K562 (cell line): Measurements from ENCODE around the gene MGST2. TPM values are rescaled to one million over a fixed set of nuclear protein-coding genes. Genes with fewer than 3 reads are reported as not detected.

ENCODE experiments used
- ATAC-seq: fragments of 200-7000 bp; cut with Tn5 transposase; 3 replicates; pipeline ENCODE4 v1.9.1; 2020; ENCODE audit warnings: moderate library complexity
- BruUV-seq: library from RNA; stranded (reverse); fragments of 400-500 nt; replicated peaks from 2 replicates; lab custom pipeline; 2021; lab: Mats Ljungman, UMichigan
- CTCF ChIA-PET: fragments of 300-600 bp; formaldehyde crosslinking; extraction: SDS; loops from one replicate; lab custom pipeline; 2021; ENCODE audit warnings: low intra/inter-chr PET ratio; lab: Yijun Ruan, JAX
- POLR2A ChIA-PET: fragments of 300-600, 350-650 bp; sonication (Branson Sonifier 250); formaldehyde crosslinking; extraction: SDS; loops from one replicate; lab custom pipeline; 2021; ENCODE audit warnings: antibody characterized with exemption, inconsistent platforms; lab: Yijun Ruan, JAX
- DNase-seq, 4 experiments: peaks; one replicate each; pipeline versions ENCODE4 v3.0.0 to v3.0.0-alpha.2; 2011 to 2018; ENCODE audit warnings: low spot score in 3 of 4, mixed read lengths in 3 of 4; ENCODE audit errors: extremely low read depth in 1 of 4
- FAIRE-seq: peaks from 2 replicates; lab custom pipeline; 2011; peaks lifted over from hg19 to GRCh38; lab: Jason Lieb, UNC
- H2AFZ ChIP-seq: 2 replicates; pipeline ENCODE4 v1.6.0; 2011; ENCODE audit warnings: low read depth, low read length, control low read depth, inconsistent platforms
- H3K27ac ChIP-seq: fragments of 200-600 bp; 3 replicates; pipeline ENCODE4 v1.8.0; 2011; ENCODE audit warnings: low read depth, mild to moderate bottlenecking, control low read depth, inconsistent platforms, low read length, moderate library complexity, mixed read lengths; ENCODE audit errors: extremely low read depth
- H3K27me3 ChIP-seq, 2 experiments: fragments of 300-600 bp in 1 of 2; 2 replicates in 1 of 2; 3 replicates in 1 of 2; pipeline versions ENCODE4 v1.6.0 to v1.8.0; 2011; ENCODE audit warnings: inconsistent platforms in 2 of 2, low read length in 2 of 2, mild to moderate bottlenecking in 1 of 2, mixed read lengths in 1 of 2, moderate library complexity in 1 of 2; ENCODE audit not compliant: control insufficient read depth in 2 of 2, insufficient read depth in 2 of 2
- H3K36me3 ChIP-seq: fragments of 300-600 bp; 3 replicates; pipeline ENCODE4 v1.8.0; 2011; ENCODE audit warnings: mild to moderate bottlenecking, low read length, inconsistent platforms; ENCODE audit not compliant: control insufficient read depth, insufficient read depth
- H3K4me1 ChIP-seq, 2 experiments: fragments of 200-600 bp in 1 of 2; replicated peaks in 1 of 2; 2 replicates in 1 of 2; 3 replicates in 1 of 2; pipeline versions ENCODE4 v1.5.1 to v1.8.0; 2011; ENCODE audit warnings: inconsistent platforms in 2 of 2, low read length in 2 of 2, mild to moderate bottlenecking in 1 of 2, mixed read lengths in 1 of 2, moderate library complexity in 1 of 2; ENCODE audit not compliant: control insufficient read depth in 2 of 2, insufficient read depth in 2 of 2
- H3K4me2 ChIP-seq: 2 replicates; pipeline ENCODE4 v1.6.1; 2011; ENCODE audit warnings: low read length, control low read depth, inconsistent platforms, mixed read lengths; ENCODE audit not compliant: insufficient read depth
- H3K4me3 ChIP-seq: fragments of 200-600 bp; sonication (generic), shearing (Covaris generic); 2 replicates; pipeline ENCODE4 v1.5.1; 2016; ENCODE audit warnings: control low read depth, inconsistent platforms
- H3K79me2 ChIP-seq: fragments of 200-600 bp; 3 replicates; pipeline ENCODE4 v1.8.0; 2011; ENCODE audit warnings: low read length, inconsistent platforms; ENCODE audit not compliant: control insufficient read depth, insufficient read depth
- H3K9ac ChIP-seq, 2 experiments: 2 replicates each; pipeline versions ENCODE4 v1.6.0 to v1.6.1; 2011; ENCODE audit warnings: low read depth in 2 of 2, low read length in 2 of 2, control low read depth in 1 of 2, inconsistent platforms in 1 of 2, mild to moderate bottlenecking in 1 of 2, mixed read lengths in 1 of 2; ENCODE audit not compliant: insufficient read depth in 1 of 2
- H3K9me1 ChIP-seq: one replicate; pipeline ENCODE4 v1.6.0; 2011; ENCODE audit warnings: inconsistent platforms, mild to moderate bottlenecking, low read length, moderate library complexity; ENCODE audit not compliant: control insufficient read depth, insufficient read depth
- H3K9me3 ChIP-seq: replicated peaks from 2 replicates; pipeline ENCODE4 v1.5.1; 2011; ENCODE audit warnings: low read depth, low read length, inconsistent platforms; ENCODE audit not compliant: control insufficient read depth, insufficient read depth
- H4K20me1 ChIP-seq: replicated peaks from 2 replicates; pipeline ENCODE4 v1.6.1; 2011; ENCODE audit warnings: low read length, inconsistent platforms, mixed read lengths; ENCODE audit not compliant: control insufficient read depth, insufficient read depth
- CBX3 ChIP-seq, 2 experiments: IDR thresholded peaks; 1 replicate in 1 of 2; 2 replicates in 1 of 2; pipeline ENCODE4 v1.6.1; 2012; ENCODE audit warnings: inconsistent platforms in 2 of 2, low read length in 2 of 2, borderline replicate concordance in 1 of 2, control low read depth in 1 of 2
- DACH1 ChIP-seq: fragments of 450-650 bp; IDR thresholded peaks from 2 replicates; pipeline ENCODE4 v1.6.1; 2018; ENCODE audit not compliant: partially characterized antibody
- FOS ChIP-seq: IDR thresholded peaks from 3 replicates; pipeline ENCODE4 v1.6.1; 2011; ENCODE audit not compliant: insufficient read length; ENCODE audit errors: extremely low read depth
- HNRNPK ChIP-seq: fragments of 200-400 bp; formaldehyde crosslinking; IDR thresholded peaks from one replicate; pipeline ENCODE4 v1.6.1; 2018; ENCODE audit warnings: mild to moderate bottlenecking, low read depth, low read length; ENCODE audit not compliant: poor library complexity, severe bottlenecking
- JUN ChIP-seq, 2 experiments: sonication (generic) in 1 of 2; formaldehyde crosslinking in 1 of 2; IDR thresholded peaks; 2 replicates each; pipeline versions ENCODE4 v1.6.1 to v1.8.0; 2012 to 2022; ENCODE audit warnings: borderline replicate concordance in 2 of 2, mild to moderate bottlenecking in 2 of 2, improper control_type of control experiment in 1 of 2, low read depth in 1 of 2, low read length in 1 of 2, missing genetic modification reagents in 1 of 2
- KDM1A ChIP-seq, 2 experiments: fragments of 450-650 bp; IDR thresholded peaks; 2 replicates each; pipeline ENCODE4 v1.6.1; 2016; ENCODE audit warnings: mild to moderate bottlenecking in 2 of 2
- KDM2B ChIP-seq: fragments of 250-450 bp; sonication (Bioruptor Pico); IDR thresholded peaks from 2 replicates; pipeline ENCODE4 v1.8.0; 2021; ENCODE audit warnings: mild to moderate bottlenecking, moderate library complexity
- LARP7 ChIP-seq: fragments of 450-650 bp; IDR thresholded peaks from 2 replicates; pipeline ENCODE4 v1.6.1; 2016
- RFX5 ChIP-seq: IDR thresholded peaks from 2 replicates; pipeline ENCODE4 v1.6.1; 2011; ENCODE audit warnings: low read depth, mild to moderate bottlenecking, improper control_type of control experiment, low read length
- SREBF2 ChIP-seq: sonication (generic); formaldehyde crosslinking; IDR thresholded peaks from 2 replicates; pipeline ENCODE4 v1.4.0; 2020; ENCODE audit warnings: mild to moderate bottlenecking, missing genetic modification reagents
- SUPT5H ChIP-seq: fragments of 450-650 bp; IDR thresholded peaks from 2 replicates; pipeline ENCODE4 v1.6.1; 2016
- ZKSCAN3 ChIP-seq: fragments of 250-450 bp; sonication (Bioruptor Pico); IDR thresholded peaks from 2 replicates; pipeline ENCODE4 v1.4.0; 2020
- ZNF217 ChIP-seq: sonication (generic); formaldehyde crosslinking; IDR thresholded peaks from 2 replicates; pipeline ENCODE4 v1.8.0; 2022; ENCODE audit warnings: mild to moderate bottlenecking, missing genetic modification reagents
- ZNF274 ChIP-seq: IDR thresholded peaks from 2 replicates; pipeline ENCODE4 v1.6.1; 2011; ENCODE audit warnings: low read depth, mild to moderate bottlenecking, low read length, moderate library complexity, borderline replicate concordance
- ZNF551 ChIP-seq: fragments of 250-450 bp; sonication (Bioruptor Pico); IDR thresholded peaks from 2 replicates; pipeline ENCODE4 v1.5.0; 2021; ENCODE audit warnings: mild to moderate bottlenecking, moderate library complexity
- WGBS: fragments of 100-300 bp; shearing (Covaris generic); methylation state at CpG from one replicate; pipeline ENCODE4 v1.1.6; 2016; ENCODE audit warnings: low coverage, mixed read lengths; ENCODE audit not compliant: insufficient coverage; ENCODE audit errors: missing lambda C conversion rate; 5-methylcytosine and 5-hydroxymethylcytosine counted together
- in situ Hi-C: fragments of 300-500 bp; cut with MboI; formaldehyde crosslinking; loops from 4 replicates; pipeline ENCODE4 v1.15.0; 2018; ENCODE audit warnings: inconsistent platforms, mixed read lengths
- intact Hi-C: fragments of 100-400 bp; cut with micrococcal nuclease; formaldehyde crosslinking; loops from 2 replicates; pipeline ENCODE4 v1.14.2; 2022
- polyA plus RNA-seq, 8 experiments: library from polyadenylated mRNA; depleted of rRNA in 4 of 8; stranded (reverse) in 5 of 8; unstranded in 3 of 8; fragments of >200 nt; fragmentation: Nextera tagmentation in 2 of 8; fragmentation: Illumina TruSeq in 1 of 8; extraction: Ambion mirVana in 2 of 8; extraction: Trizol in 1 of 8; gene quantifications; 2 replicates each; pipeline versions ENCODE4 v1.2.1 to v1.2.3, GENCODE V29; 2011 to 2014; ENCODE audit warnings: inconsistent platforms in 1 of 8, missing spikeins in 1 of 8
- total RNA-seq, 7 experiments: library from RNA; depleted of rRNA in 6 of 7; stranded (reverse); fragments of >200 nt in 6 of 7; fragmentation: Illumina TruSeq in 2 of 7; extraction: Trizol in 2 of 7; gene quantifications; 2 replicates each; pipeline versions ENCODE4 v1.2.1 to v1.2.3, GENCODE V29; 2011 to 2021; ENCODE audit warnings: low replicate concordance in 1 of 7
- TF ChIP-seq, protein P1 (sequence below): fragments of 450-650 bp; formaldehyde crosslinking; IDR thresholded peaks from 2 replicates; pipeline ENCODE4 v1.4.0; 2020; ENCODE audit warnings: mild to moderate bottlenecking, moderate library complexity
- TF ChIP-seq, protein P2 (sequence below): fragments of 450-650 bp; formaldehyde crosslinking; conservative IDR thresholded peaks from 2 replicates; pipeline ENCODE4 v1.4.0; 2022; ENCODE audit warnings: mild to moderate bottlenecking, missing genetic modification characterization
- TF ChIP-seq, protein P3 (sequence below): sonication (generic); formaldehyde crosslinking; IDR thresholded peaks from 2 replicates; pipeline ENCODE4 v1.8.0; 2022; ENCODE audit warnings: mild to moderate bottlenecking, missing genetic modification reagents

The MGST2 gene
- total and polyA plus RNA-seq, 9 of the 15 experiments (the other 6 are each of a cell fraction or from before 2014, with no cell fraction given), result 38.7 to 115 (median 84.6) TPM

DNA sequence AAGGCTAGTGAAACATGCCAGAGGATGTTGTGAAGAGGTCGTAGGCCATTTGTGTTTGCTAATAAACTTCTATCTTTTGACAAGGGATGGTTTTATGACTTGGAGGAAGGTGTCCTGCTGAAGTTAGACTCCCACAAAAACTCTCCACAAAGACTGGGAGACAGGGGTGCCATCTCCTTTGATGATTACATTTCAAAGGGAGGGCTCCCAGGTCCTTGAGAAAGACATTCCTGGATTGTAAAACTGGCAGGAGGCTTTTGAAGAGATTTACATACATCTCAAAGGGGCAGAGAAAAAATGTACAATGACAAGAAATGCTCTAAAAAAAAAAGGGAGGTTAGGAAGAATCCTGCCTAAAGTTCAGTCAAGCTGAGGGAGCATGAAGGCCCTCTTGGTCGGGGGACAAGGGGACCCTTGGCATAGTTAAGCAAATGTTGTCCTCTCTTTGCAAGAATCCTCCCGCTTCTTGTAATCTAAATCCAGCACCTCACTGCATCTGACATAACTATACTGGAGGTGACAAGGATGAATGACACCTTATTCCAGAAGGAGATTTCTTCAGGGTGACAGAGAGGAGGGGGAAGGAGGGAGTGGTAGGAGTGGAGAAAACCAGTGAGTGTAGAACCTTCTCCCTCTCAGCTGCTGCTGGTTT, 41.1 kb upstream of the MGST2 start:
- WGBS, result 0% methylated on average over 3 of the region's 3 CpGs
- Histone ChIP-seq H4K20me1 (no peaks in the 10 kb centered on the region), H3K27ac (no peak overlapping the region), H3K4me2 (no peak overlapping the region), H3K36me3 (no peaks in the 10 kb centered on the region), H3K9me3 (no peaks in the 10 kb centered on the region), H3K9ac (no peak overlapping the region), H3K9me1 (no peaks in the 10 kb centered on the region)
- ChIA-PET CTCF (no interaction called here), POLR2A (no interaction called here)
- DNase-seq (no peak), FAIRE-seq (no peak), ATAC-seq (no peak)
- intact Hi-C loops, result no loop called here
- in situ Hi-C loops, result no loop called here
- TF ChIP-seq ZNF274, result no peak
- no peak for TF ChIP-seq CBX3 (IDR thresholded peaks at IDR 0.05; ENCODE audit: borderline replicate concordance in 1 of 2, low read length in 2 of 2)
- no peak for TF ChIP-seq SUPT5H
- no peak for TF ChIP-seq LARP7
- TF ChIP-seq KDM1A (IDR thresholded peaks at IDR 0.05), result no peak
- no peak for TF ChIP-seq ZNF217 (CRISPR knock-in tag)
- no peak for TF ChIP-seq SREBF2 (CRISPR knock-in tag)
- TF ChIP-seq JUN (IDR thresholded peaks at IDR 0.05; ENCODE audit: borderline replicate concordance, low read depth, low read length), result no peak
- no peak for TF ChIP-seq JUN (CRISPR knock-in tag; IDR thresholded peaks at IDR 0.05; ENCODE audit: borderline replicate concordance)
- TF ChIP-seq HNRNPK, result no peak
- TF ChIP-seq ZNF551 (CRISPR knock-in tag), result no peak
- TF ChIP-seq KDM2B (CRISPR knock-in tag), result no peak
- TF ChIP-seq FOS, result no peak
- TF ChIP-seq, protein P1, sequence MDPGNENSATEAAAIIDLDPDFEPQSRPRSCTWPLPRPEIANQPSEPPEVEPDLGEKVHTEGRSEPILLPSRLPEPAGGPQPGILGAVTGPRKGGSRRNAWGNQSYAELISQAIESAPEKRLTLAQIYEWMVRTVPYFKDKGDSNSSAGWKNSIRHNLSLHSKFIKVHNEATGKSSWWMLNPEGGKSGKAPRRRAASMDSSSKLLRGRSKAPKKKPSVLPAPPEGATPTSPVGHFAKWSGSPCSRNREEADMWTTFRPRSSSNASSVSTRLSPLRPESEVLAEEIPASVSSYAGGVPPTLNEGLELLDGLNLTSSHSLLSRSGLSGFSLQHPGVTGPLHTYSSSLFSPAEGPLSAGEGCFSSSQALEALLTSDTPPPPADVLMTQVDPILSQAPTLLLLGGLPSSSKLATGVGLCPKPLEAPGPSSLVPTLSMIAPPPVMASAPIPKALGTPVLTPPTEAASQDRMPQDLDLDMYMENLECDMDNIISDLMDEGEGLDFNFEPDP (CRISPR knock-in tag), result no peak
- TF ChIP-seq DACH1, result no peak
- no peak for TF ChIP-seq RFX5
- TF ChIP-seq, protein P2, sequence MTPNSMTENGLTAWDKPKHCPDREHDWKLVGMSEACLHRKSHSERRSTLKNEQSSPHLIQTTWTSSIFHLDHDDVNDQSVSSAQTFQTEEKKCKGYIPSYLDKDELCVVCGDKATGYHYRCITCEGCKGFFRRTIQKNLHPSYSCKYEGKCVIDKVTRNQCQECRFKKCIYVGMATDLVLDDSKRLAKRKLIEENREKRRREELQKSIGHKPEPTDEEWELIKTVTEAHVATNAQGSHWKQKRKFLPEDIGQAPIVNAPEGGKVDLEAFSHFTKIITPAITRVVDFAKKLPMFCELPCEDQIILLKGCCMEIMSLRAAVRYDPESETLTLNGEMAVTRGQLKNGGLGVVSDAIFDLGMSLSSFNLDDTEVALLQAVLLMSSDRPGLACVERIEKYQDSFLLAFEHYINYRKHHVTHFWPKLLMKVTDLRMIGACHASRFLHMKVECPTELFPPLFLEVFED (CRISPR knock-in tag), result no peak
- TF ChIP-seq, protein P3, sequence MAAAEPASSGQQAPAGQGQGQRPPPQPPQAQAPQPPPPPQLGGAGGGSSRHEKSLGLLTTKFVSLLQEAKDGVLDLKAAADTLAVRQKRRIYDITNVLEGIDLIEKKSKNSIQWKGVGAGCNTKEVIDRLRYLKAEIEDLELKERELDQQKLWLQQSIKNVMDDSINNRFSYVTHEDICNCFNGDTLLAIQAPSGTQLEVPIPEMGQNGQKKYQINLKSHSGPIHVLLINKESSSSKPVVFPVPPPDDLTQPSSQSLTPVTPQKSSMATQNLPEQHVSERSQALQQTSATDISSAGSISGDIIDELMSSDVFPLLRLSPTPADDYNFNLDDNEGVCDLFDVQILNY (CRISPR knock-in tag), result no peak
- no peak for TF ChIP-seq ZKSCAN3
- TF ChIP-seq, all 486 proteins: peak for 0
- no peaks in the 10 kb centered on the region for H3K4me1 ChIP-seq
- no TSS peak for BruUV-seq
- peaks cover 7 to 28% of the 10 kb centered on the region in 2 experiments; a peak in 4 of 5 replicates for H3K27me3 ChIP-seq
- no peaks in the 10 kb centered on the region for H3K79me2 ChIP-seq
- H2AFZ ChIP-seq, result no peak overlapping the region
- no peak overlapping the region for H3K4me3 ChIP-seq
